Measurements from ENCODE around the gene MYLK2.
"Not testable (repeated sequence)": the region's sequence is repeated elsewhere in the genome, so short reads cannot be mapped to it uniquely, and the experiment has no call there.

MYLK2 gene

GRCh38 chr20:31813611-31814010 lies 5.5 kb upstream of the MYLK2 start:
- Histone ChIP-seq H3K79me2 (ENCODE audit: control insufficient read depth, low read length) (no peaks in the 10 kb centered on the region), H3K27ac (ENCODE audit: low read depth, low read length) (no peak overlapping the region), H3K9me3 (ENCODE audit: control insufficient read depth, insufficient read depth, low read length) (no peaks in the 10 kb centered on the region), H3K36me3 (ENCODE audit: control insufficient read depth, low read length) (no peaks in the 10 kb centered on the region), H3K27me3 (ENCODE audit: control insufficient read depth, low read length) (no peaks in the 10 kb centered on the region), H3F3A (ENCODE audit: control insufficient read depth, insufficient read depth) (peaks cover 8% of the 10 kb centered on the region; the same call in 1 of the 2 replicates), H3K4me1 (ENCODE audit: control insufficient read depth, low read length) (no peaks in the 10 kb centered on the region), H4K20me1 (ENCODE audit: control insufficient read depth, insufficient read depth, low read depth, low read length) (no peaks in the 10 kb centered on the region), H3K4me3 (ENCODE audit: low read length) (no peak overlapping the region), H3K4me2 (ENCODE audit: low read length) (no peak overlapping the region), H3K9me2 (replicated peaks; ENCODE audit: control insufficient read depth, low read length) (no peaks in the 10 kb centered on the region)
- TF ChIP-seq EZH2phosphoT487 (IDR thresholded peaks at IDR 0.05; ENCODE audit: borderline replicate concordance, low read length) (no peak), CTCF (IDR thresholded peaks at IDR 0.05; ENCODE audit: low read depth, low read length, poor library complexity, severe bottlenecking) (no peak)

- not testable (repeated sequence) for H3K27ac ChIP-seq (ENCODE audit: low read depth, low read length); H3F3A ChIP-seq (ENCODE audit: control insufficient read depth, insufficient read depth); H3K4me3 ChIP-seq (ENCODE audit: low read length); H3K9me3 ChIP-seq (ENCODE audit: control insufficient read depth, insufficient read depth, low read length); H4K20me1 ChIP-seq (ENCODE audit: control insufficient read depth, insufficient read depth, low read depth, low read length); H3K4me1 ChIP-seq (ENCODE audit: control insufficient read depth, low read length); H3K9me2 ChIP-seq (replicated peaks; ENCODE audit: control insufficient read depth, low read length); H3K4me2 ChIP-seq (ENCODE audit: low read length); H3K36me3 ChIP-seq (ENCODE audit: control insufficient read depth, low read length); H3K79me2 ChIP-seq (ENCODE audit: control insufficient read depth, low read length); H3K27me3 ChIP-seq (ENCODE audit: control insufficient read depth, low read length)
Measured at GRCh38 chr20:31814142-31814541, 5.0 kb upstream of the MYLK2 start.

GRCh38 chr20:31815408-31816188 lies 3.6 kb upstream of the MYLK2 start:
- no peaks in the 10 kb centered on the region for H4K20me1 ChIP-seq (ENCODE audit: control insufficient read depth, insufficient read depth, low read depth, low read length)
- no peaks in the 10 kb centered on the region for H3K27me3 ChIP-seq (ENCODE audit: control insufficient read depth, low read length)
- no peak overlapping the region for H3K27ac ChIP-seq (ENCODE audit: low read depth, low read length)
- H3K36me3 ChIP-seq (ENCODE audit: control insufficient read depth, low read length), result no peaks in the 10 kb centered on the region
- H3K79me2 ChIP-seq (ENCODE audit: control insufficient read depth, low read length), result no peaks in the 10 kb centered on the region
- no peaks in the 10 kb centered on the region for H3K9me2 ChIP-seq (replicated peaks; ENCODE audit: control insufficient read depth, low read length)
- H3K4me1 ChIP-seq (ENCODE audit: control insufficient read depth, low read length), result no peaks in the 10 kb centered on the region
- no peaks in the 10 kb centered on the region for H3F3A ChIP-seq (ENCODE audit: control insufficient read depth, insufficient read depth)
- no peak overlapping the region for H3K4me3 ChIP-seq (ENCODE audit: low read length)
- TF ChIP-seq EZH2phosphoT487 (IDR thresholded peaks at IDR 0.05; ENCODE audit: borderline replicate concordance, low read length) (no peak), CTCF (IDR thresholded peaks at IDR 0.05; ENCODE audit: low read depth, low read length, poor library complexity, severe bottlenecking) (no peak)
- no peak overlapping the region for H3K4me2 ChIP-seq (ENCODE audit: low read length)
- H3K9me3 ChIP-seq (ENCODE audit: control insufficient read depth, insufficient read depth, low read length), result no peaks in the 10 kb centered on the region

- H3K27me3 ChIP-seq (ENCODE audit: control insufficient read depth, low read length), result no peaks in the 10 kb centered on the region
- no peak overlapping the region for H3K4me2 ChIP-seq (ENCODE audit: low read length)
- H3K9me3 ChIP-seq (ENCODE audit: control insufficient read depth, insufficient read depth, low read length), result no peaks in the 10 kb centered on the region
- no peaks in the 10 kb centered on the region for H3K4me1 ChIP-seq (ENCODE audit: control insufficient read depth, low read length)
- H3K27ac ChIP-seq (ENCODE audit: low read depth, low read length), result no peak overlapping the region
- no peaks in the 10 kb centered on the region for H3K9me2 ChIP-seq (replicated peaks; ENCODE audit: control insufficient read depth, low read length)
- H4K20me1 ChIP-seq (ENCODE audit: control insufficient read depth, insufficient read depth, low read depth, low read length), result no peaks in the 10 kb centered on the region
- H3F3A ChIP-seq (ENCODE audit: control insufficient read depth, insufficient read depth), result no peaks in the 10 kb centered on the region
- no peak for TF ChIP-seq EZH2phosphoT487 (IDR thresholded peaks at IDR 0.05; ENCODE audit: borderline replicate concordance, low read length)
- H3K79me2 ChIP-seq (ENCODE audit: control insufficient read depth, low read length), result no peaks in the 10 kb centered on the region
- H3K4me3 ChIP-seq (ENCODE audit: low read length), result no peak overlapping the region
- no peaks in the 10 kb centered on the region for H3K36me3 ChIP-seq (ENCODE audit: control insufficient read depth, low read length)
Measured at GRCh38 chr20:31816221-31816620, 2.9 kb upstream of the MYLK2 start.

Data from DOHH2 (cell line).